ENCODE results near the gene BNC2.

BNC2 gene

GRCh38 chr9:16553869-16554540 lies 316.5 kb downstream of the BNC2 start:
- TF ChIP-seq CTCF (IDR thresholded peaks at IDR 0.05; ENCODE audit: low read depth, low read length) = no peak
- DNase-seq = no peak
- no peaks in the 10 kb centered on the region for H3K4me1 ChIP-seq
- H3K4me3 ChIP-seq (ENCODE audit: low read depth, low read length) = no peak overlapping the region
- H3K9me3 ChIP-seq = no peaks in the 10 kb centered on the region
- no peaks in the 10 kb centered on the region for H3K27me3 ChIP-seq
- no peaks in the 10 kb centered on the region for H3K36me3 ChIP-seq

- Histone ChIP-seq H3K27me3 (no peaks in the 10 kb centered on the region), H3K36me3 (no peaks in the 10 kb centered on the region), H3K4me1 (no peaks in the 10 kb centered on the region), H3K4me3 (ENCODE audit: low read depth, low read length) (no peak overlapping the region), H3K9me3 (no peaks in the 10 kb centered on the region)
- TF ChIP-seq CTCF (IDR thresholded peaks at IDR 0.05; ENCODE audit: low read depth, low read length) = no peak
- no peak for DNase-seq
These were observed 318.2 kb downstream of the BNC2 start for GRCh38 chr9:16552252-16552651.

GRCh38 chr9:16551692-16552091 lies 318.8 kb downstream of the BNC2 start:
- no peaks in the 10 kb centered on the region for H3K27me3 ChIP-seq
- TF ChIP-seq CTCF (IDR thresholded peaks at IDR 0.05; ENCODE audit: low read depth, low read length) = no peak
- DNase-seq = no peak
- no peaks in the 10 kb centered on the region for H3K9me3 ChIP-seq
- no peaks in the 10 kb centered on the region for H3K4me1 ChIP-seq
- H3K36me3 ChIP-seq = no peaks in the 10 kb centered on the region
- H3K4me3 ChIP-seq (ENCODE audit: low read depth, low read length) = no peak overlapping the region

GRCh38 chr9:16545639-16546038 lies 324.8 kb downstream of the BNC2 start:
- no peak for DNase-seq
- Histone ChIP-seq H3K4me1 (0 out of 2 replicates have a peak, but pooled peaks cover 3% of the 10 kb centered on the region), H3K4me3 (ENCODE audit: low read depth, low read length) (no peak overlapping the region), H3K9me3 (no peaks in the 10 kb centered on the region), H3K36me3 (no peaks in the 10 kb centered on the region), H3K27me3 (no peaks in the 10 kb centered on the region)
- TF ChIP-seq CTCF (IDR thresholded peaks at IDR 0.05; ENCODE audit: low read depth, low read length) = no peak

- Histone ChIP-seq H3K27me3 (no peaks in the 10 kb centered on the region), H3K4me1 (0 out of 2 replicates have a peak, but pooled peaks cover 3% of the 10 kb centered on the region), H3K36me3 (no peaks in the 10 kb centered on the region), H3K9me3 (no peaks in the 10 kb centered on the region), H3K4me3 (ENCODE audit: low read depth, low read length) (no peak overlapping the region)
- TF ChIP-seq CTCF (IDR thresholded peaks at IDR 0.05; ENCODE audit: low read depth, low read length) = no peak
- DNase-seq = no peak
These were observed 325.6 kb downstream of the BNC2 start for GRCh38 chr9:16544842-16545241.

GRCh38 chr9:16543686-16544085 lies 326.8 kb downstream of the BNC2 start:
- Histone ChIP-seq H3K4me3 (ENCODE audit: low read depth, low read length) (no peak overlapping the region), H3K36me3 (no peaks in the 10 kb centered on the region), H3K9me3 (no peaks in the 10 kb centered on the region), H3K4me1 (0 out of 2 replicates have a peak, but pooled peaks cover 3% of the 10 kb centered on the region), H3K27me3 (no peaks in the 10 kb centered on the region)
- no peak for TF ChIP-seq CTCF (IDR thresholded peaks at IDR 0.05; ENCODE audit: low read depth, low read length)
- no peak for DNase-seq
